RWPE2 (cell line): ENCODE measurements around the gene PPP1R7.

Experiments used
- ATAC-seq: fragments of 200-7000 bp; cut with Tn5 transposase; 3 replicates; pipeline ENCODE4 v1.9.1; 2021; ENCODE audit warnings: low read depth
- DNase-seq: peaks from one replicate; pipeline ENCODE4 v3.0.0-alpha.2; 2020; ENCODE audit warnings: low spot score
- H3K27ac ChIP-seq: fragments of 450-650 bp; 2 replicates; pipeline ENCODE4 v1.5.1; 2017; ENCODE audit warnings: mild to moderate bottlenecking; ENCODE audit not compliant: poor library complexity, severe bottlenecking
- H3K27me3 ChIP-seq: fragments of 250-450 bp; sonication (Bioruptor Pico); 2 replicates; pipeline ENCODE4 v1.5.1; 2021; ENCODE audit warnings: mild to moderate bottlenecking, moderate library complexity; ENCODE audit not compliant: insufficient read depth, poor library complexity, severe bottlenecking
- H3K36me3 ChIP-seq: fragments of 250-450 bp; sonication (Bioruptor Pico); 2 replicates; pipeline ENCODE4 v1.5.1; 2020; ENCODE audit warnings: low read depth, mild to moderate bottlenecking, moderate library complexity
- H3K4me1 ChIP-seq: fragments of 250-450 bp; sonication (Bioruptor Pico); 2 replicates; pipeline ENCODE4 v1.5.1; 2021; ENCODE audit warnings: mild to moderate bottlenecking, moderate library complexity; ENCODE audit not compliant: insufficient read depth, poor library complexity, severe bottlenecking
- H3K4me3 ChIP-seq: fragments of 250-450 bp; sonication (Bioruptor Pico); 2 replicates; pipeline ENCODE4 v1.5.1; 2021; ENCODE audit warnings: mild to moderate bottlenecking, moderate library complexity; ENCODE audit not compliant: severe bottlenecking
- H3K9me3 ChIP-seq: fragments of 250-450 bp; sonication (Bioruptor Pico); 2 replicates; pipeline ENCODE4 v1.5.1; 2021; ENCODE audit warnings: mild to moderate bottlenecking, moderate library complexity; ENCODE audit not compliant: severe bottlenecking
- CTCF ChIP-seq: fragments of 450-650 bp; IDR thresholded peaks from one replicate; pipeline ENCODE4 v1.5.1; 2017; ENCODE audit warnings: mild to moderate bottlenecking, moderate library complexity; ENCODE audit not compliant: poor library complexity, severe bottlenecking

PPP1R7 gene

GRCh38 chr2:241225983-241226382 lies 75.7 kb downstream of the PPP1R7 start:
- no peak overlapping the region for H3K4me3 ChIP-seq
- H3K36me3 ChIP-seq = peaks cover 41% of the 10 kb centered on the region
- H3K27me3 ChIP-seq = no peaks in the 10 kb centered on the region
- H3K9me3 ChIP-seq = no peaks in the 10 kb centered on the region
- DNase-seq (no peak), ATAC-seq (no peak)
- peaks cover 7% of the 10 kb centered on the region for H3K4me1 ChIP-seq
- TF ChIP-seq CTCF = no peak
- no peak overlapping the region for H3K27ac ChIP-seq

- no peak overlapping the region for H3K4me3 ChIP-seq
- no peak for ATAC-seq
These were observed 76.7 kb downstream of the PPP1R7 start for GRCh38 chr2:241226723-241227572.

GRCh38 chr2:241227594-241227993 lies 77.3 kb downstream of the PPP1R7 start:
- H3K36me3 ChIP-seq = peaks cover 55% of the 10 kb centered on the region
- no peak for TF ChIP-seq CTCF
- no peak overlapping the region for H3K27ac ChIP-seq

More at GRCh38 chr2:241226723-241227572, 76.7 kb downstream of the PPP1R7 start:
- DNase-seq = no peak
- H3K9me3 ChIP-seq = no peaks in the 10 kb centered on the region
- peaks cover 48% of the 10 kb centered on the region for H3K36me3 ChIP-seq
- no peak for TF ChIP-seq CTCF
- H3K4me1 ChIP-seq = peaks cover 7% of the 10 kb centered on the region
- H3K27ac ChIP-seq = no peak overlapping the region
- H3K27me3 ChIP-seq = no peaks in the 10 kb centered on the region

GRCh38 chr2:241228081-241228859 lies 78.0 kb downstream of the PPP1R7 start:
- Histone ChIP-seq H3K4me3 (no peak overlapping the region), H3K9me3 (no peaks in the 10 kb centered on the region), H3K4me1 (peaks cover 7% of the 10 kb centered on the region), H3K36me3 (peaks cover 62% of the 10 kb centered on the region), H3K27me3 (no peaks in the 10 kb centered on the region), H3K27ac (no peak overlapping the region)
- DNase-seq (no peak), ATAC-seq (no peak)
- no peak for TF ChIP-seq CTCF

More at GRCh38 chr2:241227594-241227993, 77.3 kb downstream of the PPP1R7 start:
- DNase-seq = no peak
- no peaks in the 10 kb centered on the region for H3K27me3 ChIP-seq
- no peaks in the 10 kb centered on the region for H3K9me3 ChIP-seq
- no peak for ATAC-seq
- H3K4me1 ChIP-seq = peaks cover 7% of the 10 kb centered on the region
- no peak overlapping the region for H3K4me3 ChIP-seq
